ENCODE results near the gene EPB41L5.

EPB41L5 gene

GRCh38 chr2:120221616-120222015 is 208.7 kb downstream of the EPB41L5 start:
- Histone ChIP-seq H3K9me2 (replicated peaks; ENCODE audit: insufficient read depth, low read length) (no peaks in the 10 kb centered on the region), H3K4me1 (ENCODE audit: low read length) (peaks cover 11% of the 10 kb centered on the region; the same call in 1 of the 2 replicates), H3K27me3 (replicated peaks; ENCODE audit: insufficient read depth, low read length) (no peaks in the 10 kb centered on the region), H3K79me2 (ENCODE audit: low read length) (peaks cover 14% of the 10 kb centered on the region), H3K27ac (ENCODE audit: low read length) (no peak overlapping the region), H3K9ac (ENCODE audit: low read length) (no peak overlapping the region), H4K20me1 (ENCODE audit: insufficient read depth, low read length) (no peaks in the 10 kb centered on the region), H3K36me3 (replicated peaks; ENCODE audit: insufficient read depth, low read length) (no peaks in the 10 kb centered on the region), H3K9me3 (replicated peaks; ENCODE audit: insufficient read depth, low read length) (no peaks in the 10 kb centered on the region), H2AFZ (ENCODE audit: low read length) (no peak overlapping the region), H3K4me2 (ENCODE audit: low read depth, low read length) (no peak overlapping the region), H3F3A (ENCODE audit: insufficient read depth, low read length) (no peaks in the 10 kb centered on the region), H3K4me3 (ENCODE audit: low read length) (no peak overlapping the region)
- DNase-seq = no peak
- TF ChIP-seq EZH2 (optimal IDR thresholded peaks at IDR 0.05; ENCODE audit: low read depth, low read length) (no peak), EZH2phosphoT487 (IDR thresholded peaks at IDR 0.05; ENCODE audit: low read length) (no peak), CTCF (IDR thresholded peaks at IDR 0.05; ENCODE audit: low read length) (no peak)

- H3K4me1 ChIP-seq (ENCODE audit: low read length) = peaks cover 11% of the 10 kb centered on the region; the same call in 1 of the 2 replicates
- H3K36me3 ChIP-seq (replicated peaks; ENCODE audit: insufficient read depth, low read length) = no peaks in the 10 kb centered on the region
- H3K27me3 ChIP-seq (replicated peaks; ENCODE audit: insufficient read depth, low read length) = no peaks in the 10 kb centered on the region
- no peaks in the 10 kb centered on the region for H3K9me3 ChIP-seq (replicated peaks; ENCODE audit: insufficient read depth, low read length)
- no peak overlapping the region for H2AFZ ChIP-seq (ENCODE audit: low read length)
- H3K9ac ChIP-seq (ENCODE audit: low read length) = no peak overlapping the region
- no peaks in the 10 kb centered on the region for H3F3A ChIP-seq (ENCODE audit: insufficient read depth, low read length)
- TF ChIP-seq EZH2 (optimal IDR thresholded peaks at IDR 0.05; ENCODE audit: low read depth, low read length) = no peak
- no peak for TF ChIP-seq EZH2phosphoT487 (IDR thresholded peaks at IDR 0.05; ENCODE audit: low read length)
- TF ChIP-seq CTCF (IDR thresholded peaks at IDR 0.05; ENCODE audit: low read length) = no peak
- peak overlapping the region; percentile 77 for H3K4me2 ChIP-seq (ENCODE audit: low read depth, low read length)
- no peak for DNase-seq
- no peak overlapping the region for H3K27ac ChIP-seq (ENCODE audit: low read length)
- H4K20me1 ChIP-seq (ENCODE audit: insufficient read depth, low read length) = no peaks in the 10 kb centered on the region
- no peaks in the 10 kb centered on the region for H3K9me2 ChIP-seq (replicated peaks; ENCODE audit: insufficient read depth, low read length)
- H3K79me2 ChIP-seq (ENCODE audit: low read length) = peaks cover 14% of the 10 kb centered on the region
- H3K4me3 ChIP-seq (ENCODE audit: low read length) = peak overlapping the region; percentile 74
Observed at GRCh38 chr2:120222186-120223033, 209.5 kb downstream of the EPB41L5 start.

DNA sequence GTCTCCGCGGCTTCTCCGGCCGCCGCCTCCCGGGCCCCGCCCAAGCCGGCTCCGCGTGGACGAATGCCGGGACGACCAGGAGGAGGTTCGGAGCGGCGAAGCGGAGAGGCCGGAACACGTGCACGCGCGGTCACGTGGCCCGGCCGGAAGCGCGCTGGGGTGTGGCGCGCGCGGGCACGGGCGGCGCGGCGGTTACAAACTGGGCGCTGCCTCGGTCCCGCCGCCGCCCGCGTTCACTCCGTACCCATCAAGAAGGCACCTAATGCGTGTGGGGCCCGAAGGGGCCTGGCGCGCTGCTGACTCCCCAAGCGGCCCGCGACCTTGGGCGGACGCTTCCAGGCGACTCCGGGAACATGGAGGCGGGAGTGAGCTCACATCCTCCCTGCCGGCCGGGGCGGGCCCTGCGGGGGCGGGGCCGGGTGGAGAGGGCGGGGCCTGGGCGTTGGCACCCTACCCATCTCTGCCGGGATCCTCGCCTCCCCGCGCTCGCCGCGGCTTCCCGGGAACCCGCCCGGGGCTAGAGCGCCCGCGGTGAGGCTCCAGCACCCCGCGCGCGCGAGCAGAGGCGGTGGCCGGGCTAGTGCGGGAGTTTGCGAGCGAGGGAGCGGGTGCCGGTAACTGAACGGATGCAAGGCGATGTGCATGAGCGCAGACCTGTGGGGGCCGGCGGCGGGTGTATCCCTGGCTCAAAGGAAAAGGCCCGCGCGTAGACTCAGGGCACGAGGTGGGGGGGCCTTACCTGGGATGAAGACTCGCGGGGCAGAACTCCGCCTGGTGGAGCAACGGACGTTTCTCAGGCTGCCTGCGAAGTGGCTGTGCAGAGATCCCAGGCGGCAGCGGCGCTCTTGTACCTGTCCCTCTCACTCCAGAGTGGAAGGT is 210.4 kb downstream of the EPB41L5 start, which contains the start of gene TMEM185B:
Gene TMEM185B, minus strand, starts transcription at position 367 of the 879 bp plus-strand sequence. CDS start 424 bp downstream, outside the sequence.
- H3F3A ChIP-seq (ENCODE audit: insufficient read depth, low read length) = no peaks in the 10 kb centered on the region
- peak within 1 kb of the TSS; percentile 77 for H3K4me2 ChIP-seq (ENCODE audit: low read depth, low read length)
- H3K9ac ChIP-seq (ENCODE audit: low read length) = peak within 1 kb of the TSS; percentile 60; the same call in 1 of the 2 replicates
- peaks cover 14% of the 10 kb centered on the region for H3K79me2 ChIP-seq (ENCODE audit: low read length)
- H3K27me3 ChIP-seq (replicated peaks; ENCODE audit: insufficient read depth, low read length) = no peaks in the 10 kb centered on the region
- no peaks in the 10 kb centered on the region for H3K9me3 ChIP-seq (replicated peaks; ENCODE audit: insufficient read depth, low read length)
- H3K27ac ChIP-seq (ENCODE audit: low read length) = peak within 1 kb of the TSS; percentile 44; the same call in 1 of the 2 replicates
- TF ChIP-seq EZH2 (optimal IDR thresholded peaks at IDR 0.05; ENCODE audit: low read depth, low read length) (no peak), EZH2phosphoT487 (IDR thresholded peaks at IDR 0.05; ENCODE audit: low read length) (no peak), CTCF (IDR thresholded peaks at IDR 0.05; ENCODE audit: low read length) (no peak; the same call in 1 of the 2 replicates)
- H3K4me3 ChIP-seq (ENCODE audit: low read length) = peak within 1 kb of the TSS; percentile 74
- peak within 1 kb of the TSS; percentile 68 for H2AFZ ChIP-seq (ENCODE audit: low read length)
- peak; percentile 74 for DNase-seq
- no peaks in the 10 kb centered on the region for H3K9me2 ChIP-seq (replicated peaks; ENCODE audit: insufficient read depth, low read length)
- no peaks in the 10 kb centered on the region for H4K20me1 ChIP-seq (ENCODE audit: insufficient read depth, low read length)
- H3K36me3 ChIP-seq (replicated peaks; ENCODE audit: insufficient read depth, low read length) = no peaks in the 10 kb centered on the region
- H3K4me1 ChIP-seq (ENCODE audit: low read length) = peaks cover 11% of the 10 kb centered on the region; the same call in 1 of the 2 replicates
